Heart right ventricle (tissue), 16 donors: ENCODE measurements around the gene PCDH1. TPM values are rescaled to one million over a fixed set of nuclear protein-coding genes. Genes with fewer than 3 reads are reported as not detected.

ENCODE experiments used
- ATAC-seq, 8 donors: fragments of 200-7000 bp; cut with Tn5 transposase; one replicate each; pipeline ENCODE4 v1.9.1; 2020; ENCODE audit warnings: mild to moderate bottlenecking in 8 of 8, moderate library complexity in 8 of 8, moderate number of reproducible peaks in 1 of 8
- DNase-seq, 2 donors: peaks; one replicate each; pipeline ENCODE4 v3.0.0-alpha.2; 2020
- H3K27ac ChIP-seq, 10 donors: fragments of 200-600 bp; sonication (generic) in 2 of 10; one replicate each; pipeline versions ENCODE4 v1.5.0 to v1.8.0; 2020 to 2022; ENCODE audit warnings: mild to moderate bottlenecking in 3 of 10
- H3K27me3 ChIP-seq, 7 donors: fragments of 200-600 bp; one replicate each; pipeline ENCODE4 v1.8.0; 2021 to 2022; ENCODE audit warnings: mild to moderate bottlenecking in 2 of 7
- H3K36me3 ChIP-seq, 9 donors: fragments of 200-600 bp; sonication (generic) in 1 of 9; one replicate each; pipeline versions ENCODE4 v1.5.0 to v1.8.0; 2020 to 2022; ENCODE audit warnings: mild to moderate bottlenecking in 2 of 9
- H3K4me1 ChIP-seq, 9 donors: fragments of 200-600 bp; sonication (generic) in 1 of 9; one replicate each; pipeline versions ENCODE4 v1.5.0 to v1.8.0; 2020 to 2022; ENCODE audit warnings: mild to moderate bottlenecking in 4 of 9
- H3K4me3 ChIP-seq, 10 donors: fragments of 200-600 bp; sonication (generic) in 2 of 10; one replicate each; pipeline versions ENCODE4 v1.5.0 to v1.8.0; 2020 to 2022; ENCODE audit warnings: mild to moderate bottlenecking in 7 of 10, moderate library complexity in 2 of 10
- H3K9me3 ChIP-seq, 11 donors: fragments of 200-600 bp in 10 of 11; sonication (generic) in 2 of 11; one replicate each; pipeline versions ENCODE4 v1.5.0 to v1.8.0; 2013 to 2022; ENCODE audit warnings: mild to moderate bottlenecking in 2 of 11, control low read depth in 1 of 11, moderate library complexity in 1 of 11
- whole genome bisulfite sequencing, 2 donors: extraction: QIAGEN DNeasy Blood & Tissue Kit; methylation state at CpG; one replicate each; pipeline ENCODE4 v1.1.7; 2013; ENCODE audit warnings: inconsistent platforms in 1 of 2; 5-methylcytosine and 5-hydroxymethylcytosine counted together
- intact Hi-C, 10 donors: fragments of 100-400 bp; cut with DNase I; formaldehyde crosslinking; loops; one replicate each; pipeline versions ENCODE4 v1.11.1 to v1.14.2; 2022
- polyA plus RNA-seq, 2 donors: library from polyadenylated mRNA; stranded (reverse); fragments of 200-250 nt; gene quantifications; one replicate each; pipeline ENCODE4 v1.2.3, GENCODE V29; 2013
- total RNA-seq, 10 donors: library from RNA; stranded (reverse); fragmentation: NEBNext Ultra II Directional in 3 of 10; extraction: Animal tissue kit (Norgen Biotek cat#: 25700) in 3 of 10; gene quantifications; one replicate each; pipeline versions ENCODE4 v1.2.1 to v1.2.4, GENCODE V29; 2021 to 2023
- TF ChIP-seq, protein P1 (sequence below), 9 donors: fragments of 200-600 bp; sonication (generic) in 2 of 9; IDR thresholded peaks; one replicate each; pipeline versions ENCODE4 v1.5.0 to v1.8.0; 2021 to 2022; ENCODE audit warnings: antibody characterized with exemption in 9 of 9, mild to moderate bottlenecking in 5 of 9, moderate library complexity in 1 of 9
- donor health status: Arrhythmogenic right ventricular cardiomyopathy.
- donor health status: ischemic (EF 13 %, LVEDD 7.1; RV severe dilation, severe dysfunction).
- donor health status: healthy with polysubstance abuse.
- donor health status: DM: no; HTN: yes; CAD: no.
- donor health status: DM: no; HTN: no; CAD: no.
- donor health status: ischemic (EF 25% LVEDD 6.9; RV normal size, moderate dysfunction).
- donor health status: ischemic (EF 25% LVEDD 5.7; RV mildly dilated, moderate dysfunction).
- donor health status: healthy.
- donor health status: DM: yes; HTN: yes; CAD: no.
- donor health status: Ischemic cardiomyopathy.
- donor health status: ischemic (EF 35%, LVEDD 5.7; RV mildly dilated, moderate dysfunction).
- donor health status: nonischemic (EF 11% LVEDD 7.7; RV severe dilation, severe dysfunction).
- donor health status: DM: yes; HTN: yes; CAD: no.
- donor health status: PGD.
- donor health status: ischemic (EF 29% LVEDD 5.4; RV normal size, mild dysfunction).
- donor health status: nonischemic (EF 23%, LVEDD 6.1; RV moderate dilation, normal function).

Gene PCDH1
- total and polyA plus RNA-seq, 12 donors: 8.4 to 45.8 (median 17.9) TPM

DNA sequence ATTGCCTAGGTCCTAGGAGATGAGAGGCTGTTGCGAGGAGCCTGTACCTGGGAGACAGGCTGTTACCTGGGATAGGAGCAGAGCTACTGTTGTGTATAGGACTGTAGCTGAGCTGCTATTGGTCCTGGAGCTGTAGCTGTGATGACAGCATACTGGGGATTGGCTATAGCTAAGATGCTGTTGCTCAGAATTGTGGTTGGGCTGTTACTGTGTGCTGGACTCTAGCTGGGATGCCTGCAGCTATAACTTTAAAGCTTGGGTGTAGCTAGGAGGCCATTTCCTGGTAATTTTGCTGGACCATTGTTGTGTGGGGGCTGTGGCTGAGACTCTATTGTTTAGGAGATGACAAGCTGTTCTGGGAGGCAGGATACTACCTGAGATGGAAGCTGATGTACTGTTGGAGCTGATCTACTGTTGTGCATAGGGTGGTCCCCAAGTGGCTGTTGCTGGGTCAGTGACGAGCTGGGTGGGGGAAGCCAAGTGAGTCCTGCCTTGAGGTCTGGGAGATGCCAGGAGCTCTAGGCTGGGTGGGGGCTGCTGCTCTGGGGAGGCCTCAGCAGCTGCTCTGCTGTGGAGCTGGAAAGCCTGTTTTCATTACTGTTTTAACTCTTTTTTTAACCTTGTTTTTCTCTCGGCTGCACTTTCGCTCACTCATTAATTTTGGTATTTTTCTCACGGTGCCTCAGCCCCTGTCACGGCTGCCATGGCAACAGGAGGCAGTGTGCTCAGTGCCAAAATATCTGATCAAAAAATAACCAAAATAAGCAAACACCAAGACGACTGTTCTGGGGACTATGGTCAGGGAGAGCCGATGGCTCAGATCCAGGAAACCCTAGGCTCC is 3.0 kb upstream of the PCDH1 start:
- peaks cover 8 to 94% (median 52%) of the 10 kb centered on the region in 7 donors for H3K27me3 ChIP-seq
- intact Hi-C loops: loop anchor here in 9 of 10 donors (1.0 to 10.0 kb wide), 14 partner anchors 32 to 199 kb away; partner anchors contain the start of genes PCDH12 (in 6 of the 9), ARAP3 (in 1 of the 9), DELE1 (in 1 of the 9) and RNF14 (in 1 of the 9)
- TF ChIP-seq, protein P1, sequence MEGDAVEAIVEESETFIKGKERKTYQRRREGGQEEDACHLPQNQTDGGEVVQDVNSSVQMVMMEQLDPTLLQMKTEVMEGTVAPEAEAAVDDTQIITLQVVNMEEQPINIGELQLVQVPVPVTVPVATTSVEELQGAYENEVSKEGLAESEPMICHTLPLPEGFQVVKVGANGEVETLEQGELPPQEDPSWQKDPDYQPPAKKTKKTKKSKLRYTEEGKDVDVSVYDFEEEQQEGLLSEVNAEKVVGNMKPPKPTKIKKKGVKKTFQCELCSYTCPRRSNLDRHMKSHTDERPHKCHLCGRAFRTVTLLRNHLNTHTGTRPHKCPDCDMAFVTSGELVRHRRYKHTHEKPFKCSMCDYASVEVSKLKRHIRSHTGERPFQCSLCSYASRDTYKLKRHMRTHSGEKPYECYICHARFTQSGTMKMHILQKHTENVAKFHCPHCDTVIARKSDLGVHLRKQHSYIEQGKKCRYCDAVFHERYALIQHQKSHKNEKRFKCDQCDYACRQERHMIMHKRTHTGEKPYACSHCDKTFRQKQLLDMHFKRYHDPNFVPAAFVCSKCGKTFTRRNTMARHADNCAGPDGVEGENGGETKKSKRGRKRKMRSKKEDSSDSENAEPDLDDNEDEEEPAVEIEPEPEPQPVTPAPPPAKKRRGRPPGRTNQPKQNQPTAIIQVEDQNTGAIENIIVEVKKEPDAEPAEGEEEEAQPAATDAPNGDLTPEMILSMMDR (IDR thresholded peaks at IDR 0.05): no peak
- peak in 7 of 8 donors; percentile 17 to 67 (median 40) for ATAC-seq
- H3K4me1 ChIP-seq: peaks cover 5 to 72% (median 52%) of the 10 kb centered on the region in 9 donors
- peak overlapping the region; percentile 50 to 97 (median 91) for H3K27ac ChIP-seq
- 28 to 32% methylated on average over 8 of the region's 8 CpGs for WGBS, 2 donors
- peak overlapping the region in 2 of 10 donors; percentile 12 to 18 for H3K4me3 ChIP-seq
- no peaks in the 10 kb centered on the region for H3K9me3 ChIP-seq
- H3K36me3 ChIP-seq: no peaks in the 10 kb centered on the region
- DNase-seq: peak; percentile 52 to 63

DNA sequence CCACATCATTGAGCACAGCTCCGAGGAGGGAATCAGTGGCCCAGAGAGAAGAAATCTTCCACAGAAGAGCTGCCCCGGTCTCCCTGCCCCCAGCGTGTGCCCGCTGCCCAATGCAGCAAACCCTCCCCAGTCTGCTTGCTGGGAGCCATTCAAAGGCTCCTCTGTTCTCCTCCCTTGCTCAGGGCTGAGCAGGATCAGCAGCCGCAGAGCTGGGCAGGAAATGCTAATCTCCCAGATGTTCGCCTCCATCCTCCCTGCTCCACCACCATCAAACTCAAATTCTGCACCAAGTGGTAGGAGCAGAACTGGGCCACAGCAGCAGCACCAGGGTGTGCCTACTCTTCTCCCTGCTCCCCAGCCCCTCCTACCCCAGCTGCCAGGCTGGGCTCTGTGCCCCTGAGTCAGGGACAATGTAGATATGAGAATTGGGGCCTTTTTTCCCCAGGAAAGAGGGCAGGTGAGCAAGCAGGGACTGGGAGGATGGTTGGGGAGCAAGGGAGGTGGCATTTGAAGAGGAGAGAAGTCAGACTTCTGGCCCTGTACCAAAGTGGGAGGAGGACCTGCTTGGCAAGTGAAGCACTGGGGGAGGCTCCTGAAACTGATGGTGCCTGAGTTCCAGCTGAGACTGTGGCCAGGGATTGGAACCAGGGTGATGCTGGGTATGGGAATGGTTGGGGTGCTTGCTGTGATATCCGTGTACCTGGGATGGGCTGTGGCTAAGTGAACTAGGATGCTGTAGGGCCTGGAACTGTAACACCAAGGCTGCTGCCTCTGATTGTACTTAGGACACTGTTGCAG is 1.9 kb upstream of the PCDH1 start:
- ATAC-seq (no peak), DNase-seq (no peak)
- Histone ChIP-seq H3K4me3 (no peak overlapping the region), H3K27me3 (peaks cover 8 to 94% (median 60%) of the 10 kb centered on the region in 7 donors), H3K4me1 (peaks cover 5 to 82% (median 55%) of the 10 kb centered on the region in 9 donors), H3K27ac (peak overlapping the region in 9 of 10 donors; percentile 82 to 97 (median 92)), H3K36me3 (no peaks in the 10 kb centered on the region), H3K9me3 (no peaks in the 10 kb centered on the region)
- WGBS, 2 donors: 21 to 30% methylated on average over 7 of the region's 7 CpGs
- intact Hi-C loops: loop anchor here (1.0 to 10.0 kb wide), 22 partner anchors 31 to 198 kb away; partner anchors contain the start of genes PCDH12 (in 6 of the 10), ARAP3 (in 1 of the 10), DELE1 (in 1 of the 10) and RNF14 (in 1 of the 10)
- TF ChIP-seq, protein P1 (IDR thresholded peaks at IDR 0.05): no peak

GRCh38 chr5:141879426-141879759 is 1.2 kb upstream of the PCDH1 start:
- H3K9me3 ChIP-seq: no peaks in the 10 kb centered on the region
- WGBS, 2 donors: 0 to 1% methylated on average over 2 of the region's 2 CpGs
- peaks cover 8 to 94% (median 59%) of the 10 kb centered on the region in 7 donors for H3K27me3 ChIP-seq
- peak overlapping the region in 9 of 10 donors; percentile 31 to 97 (median 92) for H3K27ac ChIP-seq
- TF ChIP-seq, protein P1 (IDR thresholded peaks at IDR 0.05): peak in 4 of 9 donors; percentile 1 to 40 (median 12)
- H3K4me3 ChIP-seq: no peak overlapping the region
- H3K4me1 ChIP-seq: peaks cover 5 to 90% (median 55%) of the 10 kb centered on the region in 9 donors
- H3K36me3 ChIP-seq: no peaks in the 10 kb centered on the region
- ATAC-seq (no peak), DNase-seq (no peak)
- intact Hi-C loops: loop anchor here in 9 of 10 donors (1.0 to 5.0 kb wide), 11 partner anchors 31 to 187 kb away; no protein-coding TSS in a partner anchor
